MCF 10A (cell line): ENCODE measurements around the gene FLNA. TPM values are rescaled to one million over a fixed set of nuclear protein-coding genes. Genes with fewer than 3 reads are reported as not detected.

Source experiments
- BruUV-seq: library from RNA; stranded (reverse); fragments of 400-500 nt; replicated peaks from 2 replicates; lab custom pipeline; 2021; lab: Mats Ljungman, UMichigan
- CTCF ChIA-PET: fragments of 300-600 bp; sonication (Branson Sonifier 250); formaldehyde crosslinking; extraction: SDS; loops from one replicate; lab custom pipeline; 2021; ENCODE audit warnings: antibody characterized with exemption, inconsistent platforms; lab: Yijun Ruan, JAX
- POLR2A ChIA-PET: fragments of 300-600, 350-650 bp; sonication (Branson Sonifier 250); formaldehyde crosslinking; extraction: SDS; loops from one replicate; lab custom pipeline; 2020; ENCODE audit warnings: antibody characterized with exemption, inconsistent platforms; lab: Yijun Ruan, JAX
- DNase-seq: peaks from one replicate; pipeline ENCODE4 v3.0.0-alpha.2; 2018; ENCODE audit not compliant: unreplicated experiment
- H3K27ac Mint-ChIP-seq: one replicate; pipeline ENCODE4 v1.8.0; 2022; ENCODE audit warnings: mild to moderate bottlenecking, low read depth, mixed read lengths; ENCODE audit not compliant: unreplicated experiment
- H3K27me3 Mint-ChIP-seq: one replicate; pipeline ENCODE4 v1.8.0; 2022; ENCODE audit warnings: mixed read lengths; ENCODE audit not compliant: insufficient read depth, unreplicated experiment
- H3K36me3 Mint-ChIP-seq: one replicate; pipeline ENCODE4 v1.8.0; 2022; ENCODE audit warnings: mild to moderate bottlenecking, moderate library complexity, mixed read lengths; ENCODE audit not compliant: insufficient read depth, unreplicated experiment
- H3K4me1 Mint-ChIP-seq: one replicate; pipeline ENCODE4 v1.8.0; 2022; ENCODE audit warnings: mixed read lengths; ENCODE audit not compliant: insufficient read depth, unreplicated experiment
- H3K4me3 Mint-ChIP-seq: one replicate; pipeline ENCODE4 v1.8.0; 2022; ENCODE audit warnings: mild to moderate bottlenecking, moderate library complexity, mixed read lengths; ENCODE audit not compliant: unreplicated experiment
- H3K9me3 Mint-ChIP-seq: one replicate; pipeline ENCODE4 v1.8.0; 2022; ENCODE audit warnings: mixed read lengths; ENCODE audit not compliant: unreplicated experiment
- CTCF ChIP-seq: fragments of 200-600 bp; IDR thresholded peaks from one replicate; pipeline ENCODE4 v1.8.0; 2022; ENCODE audit warnings: antibody characterized with exemption, mild to moderate bottlenecking; ENCODE audit not compliant: unreplicated experiment
- intact Hi-C: fragments of 100-400 bp; cut with micrococcal nuclease; formaldehyde crosslinking; loops from 2 replicates; pipeline ENCODE4 v1.14.1; 2022
- total RNA-seq: library from RNA; stranded (reverse); gene quantifications from 2 replicates; pipeline ENCODE4 v1.2.3, GENCODE V29; 2022

The FLNA gene
- total RNA-seq, 1 experiment from 2014 or later, result 1,218 TPM

- ChIA-PET CTCF (interaction anchor here (0.6 kb wide), 1 partner anchor 116 kb away, joined by 3 read pairs; no protein-coding TSS in a partner anchor), POLR2A (interaction anchor here (1.4 kb wide), 1 partner anchor 14 kb away, joined by 4 read pairs; no protein-coding TSS in a partner anchor)
- Mint-ChIP-seq H3K27ac (no peak overlapping the region), H3K4me3 (no peak overlapping the region), H3K36me3 (peaks cover 75% of the 10 kb centered on the region), H3K9me3 (no peaks in the 10 kb centered on the region), H3K27me3 (no peaks in the 10 kb centered on the region), H3K4me1 (peaks cover 5% of the 10 kb centered on the region)
- BruUV-seq, result no TSS peak
- DNase-seq, result no peak
- intact Hi-C loops, result no loop called here
- TF ChIP-seq CTCF, result no peak
Measured at GRCh38 chrX:154356596-154356995, 17.8 kb downstream of the FLNA start.

DNA sequence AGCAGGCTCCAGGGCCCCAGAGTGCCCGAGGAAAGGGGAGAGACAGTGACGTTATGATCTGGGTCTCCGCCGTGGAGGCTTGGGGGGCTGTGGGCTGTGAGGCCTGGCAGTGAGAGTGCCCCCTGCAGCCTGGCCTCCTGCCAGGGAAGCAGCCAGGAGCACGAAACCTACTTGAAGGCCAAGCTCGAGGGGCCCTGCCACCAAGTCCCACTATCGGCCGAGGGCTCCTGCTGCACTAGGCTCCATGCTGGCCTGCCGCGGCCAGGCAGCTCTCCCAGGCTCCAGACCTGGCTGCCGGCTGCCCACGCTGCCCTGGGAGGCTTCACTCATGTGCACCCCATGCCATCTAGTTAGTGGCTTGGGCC, 18.7 kb downstream of the FLNA start:
- Mint-ChIP-seq H3K36me3 (peaks cover 77% of the 10 kb centered on the region), H3K9me3 (no peaks in the 10 kb centered on the region), H3K4me1 (peaks cover 5% of the 10 kb centered on the region), H3K4me3 (no peak overlapping the region), H3K27me3 (no peaks in the 10 kb centered on the region), H3K27ac (no peak overlapping the region)
- no peak for DNase-seq
- intact Hi-C loops, result no loop called here
- no TSS peak for BruUV-seq
- CTCF ChIA-PET, result no interaction called here
- no peak for TF ChIP-seq CTCF
- POLR2A ChIA-PET, result interaction anchor here (1.4 kb wide), 1 partner anchor 15 kb away, joined by 4 read pairs; no protein-coding TSS in a partner anchor

- Mint-ChIP-seq H3K9me3 (no peaks in the 10 kb centered on the region), H3K27ac (no peak overlapping the region), H3K36me3 (peaks cover 72% of the 10 kb centered on the region), H3K27me3 (no peaks in the 10 kb centered on the region), H3K4me3 (no peak overlapping the region), H3K4me1 (peaks cover 5% of the 10 kb centered on the region)
- TF ChIP-seq CTCF, result no peak
- POLR2A ChIA-PET, result no interaction called here
- no peak for DNase-seq
- no TSS peak for BruUV-seq
- CTCF ChIA-PET, result no interaction called here
- intact Hi-C loops, result no loop called here
Measured at GRCh38 chrX:154355094-154355775, 19.2 kb downstream of the FLNA start.

GRCh38 chrX:154354516-154354915, 19.9 kb downstream of the FLNA start:
- Mint-ChIP-seq H3K36me3 (peaks cover 70% of the 10 kb centered on the region), H3K9me3 (no peaks in the 10 kb centered on the region), H3K4me1 (peaks cover 5% of the 10 kb centered on the region), H3K27me3 (no peaks in the 10 kb centered on the region), H3K4me3 (no peak overlapping the region), H3K27ac (no peak overlapping the region)
- intact Hi-C loops, result no loop called here
- BruUV-seq, result no TSS peak
- ChIA-PET POLR2A (no interaction called here), CTCF (no interaction called here)
- TF ChIP-seq CTCF, result no peak
- DNase-seq, result no peak
